HepG2 (cell line): ENCODE results near the gene RTN4RL2. TPM values are rescaled to one million over a fixed set of nuclear protein-coding genes. Genes with fewer than 3 reads are reported as not detected.

Source experiments
- ATAC-seq: fragments of 200-7000 bp; cut with Tn5 transposase; 3 replicates; pipeline ENCODE4 v1.9.1; 2020; ENCODE audit warnings: mild to moderate bottlenecking, moderate library complexity
- BruUV-seq: library from RNA; stranded (reverse); fragments of 400-500 nt; replicated peaks from 2 replicates; lab custom pipeline; 2021; lab: Mats Ljungman, UMichigan
- CTCF ChIA-PET: fragments of 300-600 bp; formaldehyde crosslinking; extraction: SDS; loops from one replicate; lab custom pipeline; 2021; ENCODE audit warnings: low total read pairs, inconsistent platforms, low intra/inter-chr PET ratio; lab: Yijun Ruan, JAX
- POLR2A ChIA-PET: fragments of 350-600 bp; sonication (Branson Sonifier 250); formaldehyde crosslinking; loops from one replicate; lab custom pipeline; 2020; ENCODE audit warnings: antibody characterized with exemption, inconsistent platforms; lab: Yijun Ruan, JAX
- DNase-seq: peaks from one replicate; pipeline ENCODE4 v3.0.0-alpha.2; 2015; ENCODE audit warnings: low spot score
- FAIRE-seq: peaks from 3 replicates; lab custom pipeline; 2011; peaks lifted over from hg19 to GRCh38; lab: Jason Lieb, UNC
- H2AFZ ChIP-seq: one replicate; pipeline ENCODE4 v1.6.1; 2011; ENCODE audit warnings: low read length, inconsistent platforms
- H3K27ac ChIP-seq: fragments of 300-600 bp; 3 replicates; pipeline ENCODE4 v1.8.0; 2011; ENCODE audit warnings: mixed run types, mild to moderate bottlenecking, mixed read lengths, low read length, inconsistent platforms; ENCODE audit not compliant: insufficient read depth; ENCODE audit errors: extremely low read length
- H3K27me3 ChIP-seq, 2 experiments: fragments of 200-600 bp in 1 of 2; 2 replicates in 1 of 2; 3 replicates in 1 of 2; pipeline versions ENCODE4 v1.6.0 to v1.8.0; 2011; ENCODE audit warnings: low read length in 2 of 2, mild to moderate bottlenecking in 2 of 2, moderate library complexity in 2 of 2, inconsistent platforms in 1 of 2; ENCODE audit not compliant: insufficient read depth in 2 of 2, control insufficient read depth in 1 of 2
- H3K36me3 ChIP-seq, 2 experiments: fragments of 200-600 bp in 1 of 2; replicated peaks in 1 of 2; 2 replicates in 1 of 2; 3 replicates in 1 of 2; pipeline versions ENCODE4 v1.5.1 to v1.8.0; 2011; ENCODE audit warnings: low read length in 2 of 2, inconsistent platforms in 1 of 2; ENCODE audit not compliant: insufficient read depth in 2 of 2, control insufficient read depth in 1 of 2
- H3K4me1 ChIP-seq: 2 replicates; pipeline ENCODE4 v1.5.1; 2012; ENCODE audit warnings: low read length, inconsistent platforms; ENCODE audit not compliant: insufficient read depth
- H3K4me2 ChIP-seq: 2 replicates; pipeline ENCODE4 v1.6.0; 2011; ENCODE audit warnings: low read depth, low read length, inconsistent platforms
- H3K4me3 ChIP-seq, 3 experiments: fragments of 200-600 bp in 1 of 3; sonication (generic), shearing (Covaris generic) in 1 of 3; replicated peaks in 1 of 3; 2 replicates each; pipeline ENCODE4 v1.5.1; 2011 to 2016; ENCODE audit warnings: low read length in 3 of 3, inconsistent platforms in 2 of 3, low read depth in 2 of 3, mild to moderate bottlenecking in 2 of 3, control low read depth in 1 of 3, mixed read lengths in 1 of 3; ENCODE audit not compliant: insufficient read depth in 1 of 3
- H3K79me2 ChIP-seq: one replicate; pipeline ENCODE4 v1.6.1; 2011; ENCODE audit warnings: low read length, inconsistent platforms; ENCODE audit not compliant: insufficient read depth
- H3K9ac ChIP-seq: 2 replicates; pipeline ENCODE4 v1.6.0; 2011; ENCODE audit warnings: mild to moderate bottlenecking, low read depth, low read length, inconsistent platforms; ENCODE audit not compliant: insufficient read depth
- H3K9me3 ChIP-seq: 2 replicates; pipeline ENCODE4 v1.5.1; 2012; ENCODE audit warnings: mild to moderate bottlenecking, low read length
- H4K20me1 ChIP-seq: 2 replicates; pipeline ENCODE4 v1.6.0; 2011; ENCODE audit warnings: inconsistent platforms, mild to moderate bottlenecking, low read length, moderate library complexity; ENCODE audit not compliant: insufficient read depth
- FLYWCH1 ChIP-seq: sonication (generic); formaldehyde crosslinking; IDR thresholded peaks from 2 replicates; pipeline ENCODE4 v1.8.1; 2023; ENCODE audit warnings: mild to moderate bottlenecking, missing genetic modification reagents
- ZNF142 ChIP-seq: sonication (generic); formaldehyde crosslinking; IDR thresholded peaks from 2 replicates; pipeline ENCODE4 v1.4.0; 2020; ENCODE audit warnings: missing genetic modification reagents
- ZNF629 ChIP-seq: sonication (generic); formaldehyde crosslinking; conservative IDR thresholded peaks from 2 replicates; pipeline ENCODE4 v1.5.0; 2020; ENCODE audit warnings: missing genetic modification reagents
- ZNF644 ChIP-seq: IDR thresholded peaks from 2 replicates; pipeline ENCODE4 v1.6.1; 2016; ENCODE audit warnings: low read depth
- ZNF775 ChIP-seq: sonication (generic); formaldehyde crosslinking; IDR thresholded peaks from 2 replicates; pipeline ENCODE4 v1.4.0; 2020; ENCODE audit warnings: missing genetic modification reagents, mild to moderate bottlenecking, moderate library complexity, borderline replicate concordance
- WGBS: methylation state at CpG from one replicate; pipeline ENCODE4 v1.1.6; 2017; ENCODE audit warnings: low lambda C conversion rate; 5-methylcytosine and 5-hydroxymethylcytosine counted together
- in situ Hi-C: cut with HindIII; loops from 2 replicates; pipeline ENCODE4 v1.10.0; 2017; ENCODE audit warnings: low pct_unique_long_range_greater_than_20kb; ENCODE audit not compliant: extremely low pct_ligation_motif_present
- intact Hi-C: fragments of 100-400 bp; cut with micrococcal nuclease; formaldehyde crosslinking; loops from one replicate; pipeline ENCODE4 v1.10.0; 2022; ENCODE audit not compliant: unreplicated experiment
- polyA plus RNA-seq, 8 experiments: library from polyadenylated mRNA; depleted of rRNA in 3 of 8; stranded (reverse) in 7 of 8; unstranded in 1 of 8; fragments of >200 nt; fragmentation: Illumina TruSeq in 4 of 8; extraction: Trizol in 4 of 8; gene quantifications; 2 replicates each; pipeline versions ENCODE4 v1.2.1 to v1.2.3, GENCODE V29; 2011 to 2016; ENCODE audit warnings: low read depth in 4 of 8, missing spikeins in 1 of 8, mixed read lengths in 1 of 8; ENCODE audit not compliant: insufficient read depth in 1 of 8
- total RNA-seq, 5 experiments: library from RNA; depleted of rRNA; stranded (reverse); fragments of >200 nt; fragmentation: Illumina TruSeq; extraction: Trizol; gene quantifications; 2 replicates each; pipeline ENCODE4 v1.2.3, GENCODE V29; 2016; ENCODE audit warnings: low read depth in 1 of 5

RTN4RL2 gene
- total and polyA plus RNA-seq, 2 of the 13 experiments (the other 11 are each of a cell fraction or from before 2014, with no cell fraction given), result 1.3 to 4.3 TPM

GRCh38 chr11:57424792-57425564, 35.4 kb upstream of the RTN4RL2 start (continued):
- TF ChIP-seq FLYWCH1, result no peak
- TF ChIP-seq ZNF142 (CRISPR knock-in tag), result no peak

- Histone ChIP-seq H3K4me3 (no peak overlapping the region), H3K27me3 (peaks cover 2% of the 10 kb centered on the region in 2 experiments; a peak in 2 of 5 replicates), H3K36me3 (no peaks in the 10 kb centered on the region), H3K4me1 (peaks cover 53% of the 10 kb centered on the region), H3K9me3 (no peaks in the 10 kb centered on the region), H3K9ac (no peak overlapping the region), H2AFZ (no peak overlapping the region), H4K20me1 (no peaks in the 10 kb centered on the region), H3K79me2 (no peaks in the 10 kb centered on the region)
- no peak for DNase-seq
- intact Hi-C loops, result no loop called here
- WGBS, result 73% methylated on average over 12 of the region's 15 CpGs
- FAIRE-seq, result no peak
- ChIA-PET POLR2A (no interaction called here), CTCF (no interaction called here)
- ATAC-seq, result no peak
- no TSS peak for BruUV-seq
- no peak for TF ChIP-seq ZNF629 (CRISPR knock-in tag)
- no peak for TF ChIP-seq ZNF644 (CRISPR knock-in tag)
- TF ChIP-seq ZNF775 (CRISPR knock-in tag), result no peak
- TF ChIP-seq, all 625 proteins: peak for 0
- Histone ChIP-seq H3K4me2 (peak overlapping the region; percentile 5; the same call in 1 of the 2 replicates), H3K27ac (no peak overlapping the region)
- in situ Hi-C loops, result no loop called here
These were observed 34.5 kb upstream of the RTN4RL2 start for GRCh38 chr11:57425565-57426438.
